CD4-positive, alpha-beta T cell treated with Interleukin-15 for 1 hour (primary cell): Measurements from ENCODE around the gene STK39.
"Not testable (repeated sequence)": the region's sequence is repeated elsewhere in the genome, so short reads cannot be mapped to it uniquely, and the experiment has no call there.

Experiments used
- DNase-seq: peaks from one replicate; pipeline ENCODE4 v3.0.0-alpha.2; 2020

Gene STK39

GRCh38 chr2:168076731-168077130 lies 170.7 kb downstream of the STK39 start:
- DNase-seq = no peak

- no peak for DNase-seq
Measured at GRCh38 chr2:168075446-168075845, 171.9 kb downstream of the STK39 start.

- DNase-seq = no peak
Measured at GRCh38 chr2:168072626-168073303, 174.6 kb downstream of the STK39 start.

- DNase-seq = no peak
Measured at GRCh38 chr2:168064011-168064998, 183.1 kb downstream of the STK39 start.

- DNase-seq = no peak
Measured at GRCh38 chr2:168062936-168063335, 184.5 kb downstream of the STK39 start.

GRCh38 chr2:168062054-168062453 lies 185.3 kb downstream of the STK39 start:
- no peak for DNase-seq

- DNase-seq = no peak
Measured at GRCh38 chr2:168060986-168061750, 186.2 kb downstream of the STK39 start.

GRCh38 chr2:168059758-168060157 lies 187.6 kb downstream of the STK39 start:
- no peak for DNase-seq

GRCh38 chr2:168058675-168059074 lies 188.7 kb downstream of the STK39 start:
- DNase-seq = no peak

GRCh38 chr2:168056242-168056787 lies 191.1 kb downstream of the STK39 start:
- DNase-seq = no peak

- no peak for DNase-seq
Measured at GRCh38 chr2:168054657-168055056, 192.7 kb downstream of the STK39 start.

- DNase-seq = no peak
Measured at GRCh38 chr2:168053676-168054075, 193.7 kb downstream of the STK39 start.

GRCh38 chr2:168052773-168053172 lies 194.6 kb downstream of the STK39 start:
- no peak for DNase-seq

GRCh38 chr2:168050377-168050776 lies 197.0 kb downstream of the STK39 start:
- no peak for DNase-seq

GRCh38 chr2:168049609-168050008 lies 197.8 kb downstream of the STK39 start:
- DNase-seq = no peak

GRCh38 chr2:168047091-168047690 lies 200.2 kb downstream of the STK39 start:
- DNase-seq = no peak

GRCh38 chr2:168044579-168044978 lies 202.8 kb downstream of the STK39 start:
- no peak for DNase-seq

GRCh38 chr2:168044176-168044575 lies 203.2 kb downstream of the STK39 start:
- no peak for DNase-seq

- not testable (repeated sequence) for DNase-seq
Measured at GRCh38 chr2:168042127-168042824, 205.1 kb downstream of the STK39 start.

- no peak for DNase-seq
Measured at GRCh38 chr2:168039881-168040280, 207.5 kb downstream of the STK39 start.

- DNase-seq = no peak
Measured at GRCh38 chr2:168037778-168038177, 209.6 kb downstream of the STK39 start.

GRCh38 chr2:168035458-168035857 lies 211.9 kb downstream of the STK39 start:
- no peak for DNase-seq
